H1 (cell line): ENCODE measurements around the gene DCUN1D3.

Experiments
- CBX5 ChIP-seq: fragments of 300-800, 300-1000 bp; sonication (generic); IDR thresholded peaks from 2 replicates; pipeline ENCODE4 v1.7.1; 2016; ENCODE audit warnings: antibody characterized with exemption, low read length, low read depth
- CHD2 ChIP-seq: IDR thresholded peaks from 2 replicates; pipeline ENCODE4 v1.6.1; 2012; ENCODE audit warnings: low read length, improper control_type of control experiment
- CHD7 ChIP-seq: fragments of 300-600 bp; sonication (generic); IDR thresholded peaks from 2 replicates; pipeline ENCODE4 v1.7.1; 2012; ENCODE audit warnings: low read length, moderate library complexity, mild to moderate bottlenecking, inconsistent platforms; ENCODE audit not compliant: insufficient replicate concordance
- CTCF ChIP-seq, 3 experiments: IDR thresholded peaks; 1 replicate in 2 of 3; 2 replicates in 1 of 3; pipeline versions ENCODE4 v1.5.1 to v1.6.1; 2011; ENCODE audit warnings: low read length in 3 of 3, mild to moderate bottlenecking in 3 of 3, inconsistent platforms in 2 of 3, low read depth in 1 of 3, moderate library complexity in 1 of 3; ENCODE audit not compliant: insufficient read depth in 1 of 3; ENCODE audit errors: control extremely low read depth in 1 of 3

DNA sequence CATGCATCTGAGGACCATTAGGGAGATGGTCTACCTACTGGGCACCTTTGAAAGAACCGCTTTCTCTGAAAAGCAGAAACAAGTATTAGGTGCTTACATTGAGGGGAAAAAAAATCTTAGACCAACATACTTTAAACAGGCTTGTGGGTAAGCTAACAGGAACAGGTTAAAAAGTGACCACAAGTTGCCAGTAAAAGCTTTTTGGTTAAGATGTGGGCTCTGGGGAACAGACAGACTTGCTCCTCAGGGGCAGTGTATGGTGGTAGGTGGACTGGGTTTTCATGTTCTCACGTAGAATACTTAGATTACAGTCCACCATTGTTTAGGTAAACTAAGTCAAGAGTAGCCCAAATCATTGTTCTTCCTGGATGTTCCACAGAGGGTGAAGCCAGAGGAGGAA is 52.6 kb downstream of the DCUN1D3 start:
- no peak for TF ChIP-seq CTCF (IDR thresholded peaks at IDR 0.05; ENCODE audit: control extremely low read depth in 1 of 3, insufficient read depth in 1 of 3, low read depth in 1 of 3, low read length in 3 of 3)
- TF ChIP-seq CHD7 = no peak
- TF ChIP-seq CBX5 = no peak
- no peak for TF ChIP-seq CHD2
